CD8-positive, alpha-beta memory T cell (primary cell): ENCODE measurements around the gene FOXL2NB. TPM values are rescaled to one million over a fixed set of nuclear protein-coding genes. Genes with fewer than 3 reads are reported as not detected.
A peak's percentile ranks its signal among the peaks of the same experiment; 100 is the strongest.

Experiments used
- CTCF ChIA-PET: fragments of 350-600 bp; sonication (Branson Sonifier 250); formaldehyde crosslinking; loops from one replicate; lab custom pipeline; 2021; ENCODE audit warnings: antibody characterized with exemption; lab: Charles Lee
- POLR2A ChIA-PET: fragments of 350-600 bp; sonication (Branson Sonifier 250); formaldehyde crosslinking; loops from one replicate; lab custom pipeline; 2021; ENCODE audit warnings: antibody characterized with exemption; lab: Charles Lee
- DNase-seq, 5 donors: peaks; one replicate each; pipeline versions ENCODE4 v3.0.0 to v3.0.0-alpha.2; 2020 to 2022; ENCODE audit warnings: mixed read lengths in 1 of 5
- H3K27ac ChIP-seq: one replicate; pipeline ENCODE4 v1.7.0; 2013; ENCODE audit warnings: low read depth, mild to moderate bottlenecking, low read length, moderate library complexity
- H3K27me3 ChIP-seq: 2 replicates; pipeline ENCODE4 v1.7.0; 2013; ENCODE audit warnings: low read length, mild to moderate bottlenecking; ENCODE audit not compliant: insufficient read depth, poor library complexity, severe bottlenecking
- H3K36me3 ChIP-seq: 2 replicates; pipeline ENCODE4 v1.7.0; 2013; ENCODE audit warnings: mild to moderate bottlenecking, low read length, moderate library complexity; ENCODE audit not compliant: insufficient read depth
- H3K4me1 ChIP-seq: 2 replicates; pipeline ENCODE4 v1.7.0; 2013; ENCODE audit warnings: mild to moderate bottlenecking, low read length, moderate library complexity; ENCODE audit not compliant: insufficient read depth
- H3K4me3 ChIP-seq: 2 replicates; pipeline ENCODE4 v1.7.0; 2013; ENCODE audit warnings: mild to moderate bottlenecking, low read length
- H3K9me3 ChIP-seq: 2 replicates; pipeline ENCODE4 v1.7.0; 2013; ENCODE audit warnings: mild to moderate bottlenecking, low read length
- H3K27ac Mint-ChIP-seq, 8 donors: one replicate each; pipeline ENCODE4 v1.8.0; 2020 to 2021; ENCODE audit warnings: mixed read lengths in 8 of 8, mild to moderate bottlenecking in 6 of 8, inconsistent platforms in 3 of 8, moderate library complexity in 3 of 8
- H3K27me3 Mint-ChIP-seq, 2 donors: one replicate each; pipeline ENCODE4 v1.8.0; 2020 to 2021; ENCODE audit warnings: mixed read lengths in 2 of 2, mild to moderate bottlenecking in 1 of 2, moderate library complexity in 1 of 2
- H3K36me3 Mint-ChIP-seq, 3 donors: one replicate each; pipeline ENCODE4 v1.8.0; 2020 to 2021; ENCODE audit warnings: mixed read lengths in 3 of 3, inconsistent platforms in 1 of 3, mild to moderate bottlenecking in 1 of 3
- H3K4me1 Mint-ChIP-seq, 3 donors: one replicate each; pipeline ENCODE4 v1.8.0; 2020 to 2021; ENCODE audit warnings: mixed read lengths in 3 of 3, inconsistent platforms in 1 of 3, mild to moderate bottlenecking in 1 of 3
- H3K4me3 Mint-ChIP-seq, 7 donors: one replicate each; pipeline ENCODE4 v1.8.0; 2020 to 2021; ENCODE audit warnings: mixed read lengths in 7 of 7, mild to moderate bottlenecking in 6 of 7, moderate library complexity in 4 of 7, inconsistent platforms in 2 of 7
- H3K9me3 Mint-ChIP-seq, 5 donors: one replicate each; pipeline ENCODE4 v1.8.0; 2020 to 2022; ENCODE audit warnings: mixed read lengths in 5 of 5, mild to moderate bottlenecking in 3 of 5, moderate library complexity in 2 of 5, inconsistent platforms in 1 of 5
- polyA plus RNA-seq: library from polyadenylated mRNA; unstranded; fragments of 300-500 nt; fragmentation: Illumina TruSeq; gene quantifications from one replicate; pipeline ENCODE4 v1.2.3, GENCODE V29; 2021
- total RNA-seq, 2 experiments: library from RNA; stranded (reverse); gene quantifications; one replicate each; pipeline ENCODE4 v1.2.3, GENCODE V29; 2021

The FOXL2NB gene
- total and polyA plus RNA-seq, 3 experiments from 2014 or later: not detected

DNA sequence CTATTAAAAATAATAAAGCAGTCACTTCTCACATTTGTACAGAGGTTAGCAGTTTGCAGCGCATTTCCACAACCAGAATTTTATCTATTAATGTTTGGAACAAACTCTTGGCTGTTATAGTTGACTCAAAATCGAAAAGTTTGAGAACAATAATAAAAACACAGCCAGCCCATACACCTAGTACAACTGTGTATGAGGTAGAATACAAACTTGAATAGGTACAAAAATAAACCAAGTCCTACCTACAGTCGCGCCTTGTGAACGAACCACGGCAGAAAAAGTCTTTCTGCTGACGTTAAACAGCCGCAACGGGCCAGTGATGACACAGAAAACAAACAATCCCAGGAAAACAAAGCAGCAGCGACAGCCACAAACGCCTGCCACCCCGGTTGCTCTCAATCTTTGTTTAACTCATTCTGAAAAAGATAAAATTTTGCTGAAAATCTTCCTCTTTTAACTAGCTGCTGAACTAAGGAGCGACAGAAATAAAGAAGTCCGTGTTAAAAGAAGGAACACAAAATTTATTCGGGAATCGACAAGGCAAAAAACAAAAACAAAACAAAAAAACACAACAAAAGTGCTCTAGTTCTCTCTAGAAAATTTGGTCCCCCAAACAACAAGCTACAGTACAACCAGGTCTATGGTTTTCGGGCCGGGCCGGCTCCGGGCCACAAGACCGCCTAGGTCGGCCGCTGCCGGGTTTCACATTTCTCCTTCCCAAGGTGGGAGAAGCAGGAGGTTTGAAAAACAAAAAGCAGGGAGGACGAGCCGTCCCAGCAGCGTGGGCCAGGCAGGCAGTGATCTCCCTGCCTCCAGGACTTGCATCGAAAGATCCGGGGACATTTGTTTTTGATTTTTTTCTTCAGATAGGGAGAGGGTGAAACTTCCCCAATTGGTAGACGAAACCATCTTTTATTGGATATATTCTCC is 3.0 kb upstream of the FOXL2NB start:
- Mint-ChIP-seq H3K27ac (peak overlapping the region in 2 of 8 donors; percentile 19 to 53), H3K36me3 (no peaks in the 10 kb centered on the region), H3K4me1 (peaks cover 31 to 52% (median 38%) of the 10 kb centered on the region in 3 donors), H3K4me3 (peak overlapping the region; percentile 49 to 88 (median 63)), H3K27me3 (peaks cover 75 to 88% of the 10 kb centered on the region in 2 donors), H3K9me3 (no peaks in the 10 kb centered on the region)
- Histone ChIP-seq H3K9me3 (no peaks in the 10 kb centered on the region), H3K27me3 (peaks cover 80% of the 10 kb centered on the region), H3K4me1 (peaks cover 22% of the 10 kb centered on the region), H3K36me3 (no peaks in the 10 kb centered on the region), H3K4me3 (no peak overlapping the region), H3K27ac (peak overlapping the region; percentile 62)
- DNase-seq: peak in 2 of 5 donors; percentile 11 to 23
- ChIA-PET POLR2A (no interaction called here), CTCF (interaction anchor here (1.1 to 3.6 kb wide), 2 partner anchors 8 to 29 kb away, joined by 4 to 22 read pairs; no protein-coding TSS in a partner anchor)

DNA sequence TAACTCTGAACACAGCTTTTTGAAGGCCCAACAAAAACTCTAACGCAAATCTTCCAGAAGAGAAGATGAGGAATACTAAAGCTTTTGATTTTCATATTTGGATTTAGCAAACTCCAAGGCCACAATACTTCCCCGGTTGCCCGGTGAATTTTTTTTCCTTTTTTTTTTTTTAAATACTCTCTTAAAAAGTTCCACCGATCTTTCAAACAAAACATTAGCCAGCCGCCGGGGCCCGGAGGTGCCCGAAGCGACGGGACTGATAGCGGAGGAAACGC is 2.4 kb upstream of the FOXL2NB start:
- H3K4me3 Mint-ChIP-seq: peak overlapping the region in 6 of 7 donors; percentile 59 to 89 (median 86)
- Histone ChIP-seq H3K27ac (peak overlapping the region; percentile 62), H3K4me3 (no peak overlapping the region), H3K27me3 (peaks cover 79% of the 10 kb centered on the region), H3K36me3 (no peaks in the 10 kb centered on the region), H3K9me3 (no peaks in the 10 kb centered on the region), H3K4me1 (peaks cover 20% of the 10 kb centered on the region)
- H3K36me3 Mint-ChIP-seq: no peaks in the 10 kb centered on the region
- no peak overlapping the region for H3K27ac Mint-ChIP-seq
- H3K4me1 Mint-ChIP-seq: peaks cover 33 to 52% (median 38%) of the 10 kb centered on the region in 3 donors
- ChIA-PET CTCF (interaction anchor here (1.1 to 3.6 kb wide), 2 partner anchors 8 to 29 kb away, joined by 4 to 22 read pairs; no protein-coding TSS in a partner anchor), POLR2A (no interaction called here)
- no peak for DNase-seq
- no peaks in the 10 kb centered on the region for H3K9me3 Mint-ChIP-seq
- H3K27me3 Mint-ChIP-seq: peaks cover 73 to 88% of the 10 kb centered on the region in 2 donors

DNA sequence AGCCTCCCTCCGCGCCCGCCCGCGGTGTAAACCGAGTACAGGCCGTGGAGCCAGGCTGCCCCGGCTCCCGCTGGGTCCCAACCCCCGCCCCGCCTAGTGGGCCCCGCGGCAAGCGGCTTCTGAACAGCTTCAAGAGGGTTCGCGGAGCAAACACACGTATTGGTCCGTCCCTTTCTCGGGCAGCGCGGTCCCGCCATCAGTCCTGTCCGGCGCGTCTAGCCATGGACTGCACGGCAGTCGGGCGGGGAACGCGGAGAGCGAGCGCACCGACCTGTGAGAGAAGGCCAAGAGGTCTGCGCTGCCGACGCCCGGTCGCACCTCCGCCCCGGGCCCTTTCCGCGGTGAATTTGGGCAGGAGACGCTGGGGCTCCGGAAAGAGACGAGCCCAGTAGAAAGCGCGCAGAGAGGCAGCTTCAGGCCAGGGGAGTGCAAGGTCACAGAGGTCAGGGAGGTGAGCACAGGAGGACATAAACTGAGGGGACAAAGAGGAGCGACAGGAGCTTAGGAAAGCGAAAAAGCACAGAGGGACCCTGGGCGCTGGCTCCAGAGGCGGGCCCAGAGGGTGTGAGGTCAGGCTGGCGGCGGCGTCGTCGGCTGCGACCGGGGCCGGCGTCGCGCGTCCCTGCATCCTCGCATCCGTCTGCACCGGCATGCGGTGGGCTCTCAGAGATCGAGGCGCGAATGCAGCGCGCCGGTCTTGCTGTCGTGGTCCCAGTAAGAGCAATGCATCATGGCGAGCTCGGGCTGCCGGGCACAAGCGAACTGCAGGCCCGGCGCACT is 1.9 kb upstream of the FOXL2NB start:
- no peaks in the 10 kb centered on the region for H3K9me3 Mint-ChIP-seq

DNA sequence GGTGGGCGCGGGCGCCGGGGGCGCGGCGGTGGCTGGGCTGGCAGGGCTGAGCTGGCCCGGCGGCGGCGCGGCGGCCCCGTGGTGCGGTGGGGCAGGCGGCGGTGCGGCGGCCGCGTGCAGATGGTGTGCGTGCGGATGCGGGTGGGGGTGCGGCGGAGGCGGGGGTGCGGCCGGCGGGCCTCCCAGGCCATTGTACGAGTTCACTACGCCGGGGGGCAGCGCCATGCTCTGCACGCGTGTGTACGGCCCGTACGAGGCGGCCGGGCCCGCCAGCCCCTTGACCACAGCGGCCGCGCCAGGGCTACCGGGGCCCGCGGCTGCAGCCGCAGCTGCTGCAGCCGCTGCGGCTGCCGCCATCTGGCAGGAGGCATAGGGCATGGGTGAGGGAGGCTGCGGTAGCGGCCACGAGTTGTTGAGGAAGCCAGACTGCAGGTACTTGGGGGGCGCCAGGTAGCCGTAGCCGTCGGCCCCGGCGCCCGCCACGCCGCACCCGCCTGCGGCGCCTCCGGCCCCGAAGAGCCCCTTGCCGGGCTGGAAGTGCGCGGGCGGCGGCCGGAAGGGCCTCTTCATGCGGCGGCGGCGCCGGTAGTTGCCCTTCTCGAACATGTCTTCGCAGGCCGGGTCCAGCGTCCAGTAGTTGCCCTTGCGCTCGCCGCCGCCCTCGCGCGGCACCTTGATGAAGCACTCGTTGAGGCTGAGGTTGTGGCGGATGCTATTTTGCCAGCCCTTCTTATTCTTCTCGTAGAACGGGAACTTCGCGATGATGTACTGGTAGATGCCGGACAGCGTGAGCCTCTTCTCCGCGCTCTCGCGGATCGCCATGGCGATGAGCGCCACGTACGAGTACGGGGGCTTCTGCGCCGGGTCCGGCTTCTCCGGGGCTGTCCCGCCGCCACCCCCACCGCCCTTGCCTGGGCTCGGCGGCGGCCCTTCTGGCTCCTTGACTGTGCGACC is 1.0 kb upstream of the FOXL2NB start:
- no peaks in the 10 kb centered on the region for H3K36me3 Mint-ChIP-seq
- H3K4me1 Mint-ChIP-seq: peaks cover 34 to 58% (median 46%) of the 10 kb centered on the region in 3 donors
- H3K4me3 ChIP-seq: peak overlapping the region; percentile 19
- H3K27me3 Mint-ChIP-seq: peaks cover 71 to 83% of the 10 kb centered on the region in 2 donors
- H3K27ac Mint-ChIP-seq: no peak overlapping the region
- POLR2A ChIA-PET: no interaction called here
- H3K27ac ChIP-seq: peak overlapping the region; percentile 38
- no peaks in the 10 kb centered on the region for H3K36me3 ChIP-seq
- H3K27me3 ChIP-seq: peaks cover 80% of the 10 kb centered on the region
- no peaks in the 10 kb centered on the region for H3K9me3 ChIP-seq
- H3K9me3 Mint-ChIP-seq: no peaks in the 10 kb centered on the region
- H3K4me3 Mint-ChIP-seq: peak overlapping the region; percentile 49 to 92 (median 84)
- CTCF ChIA-PET: interaction anchor here (0.9 to 3.6 kb wide), 2 partner anchors 10 to 12 kb away, joined by 3 to 22 read pairs; no protein-coding TSS in a partner anchor
- peaks cover 20% of the 10 kb centered on the region for H3K4me1 ChIP-seq
- no peak for DNase-seq

More for the DNA sequence above, 1.9 kb upstream of the FOXL2NB start:
- H3K27me3 ChIP-seq: peaks cover 79% of the 10 kb centered on the region
- DNase-seq: peak in 2 of 5 donors; percentile 13 to 22
- H3K27ac ChIP-seq: peak overlapping the region; percentile 62
- Mint-ChIP-seq H3K27ac (peak overlapping the region in 2 of 8 donors; percentile 44 to 90), H3K4me3 (peak overlapping the region; percentile 77 to 92 (median 87)), H3K27me3 (peaks cover 73 to 85% of the 10 kb centered on the region in 2 donors), H3K36me3 (no peaks in the 10 kb centered on the region), H3K4me1 (peaks cover 31 to 52% (median 37%) of the 10 kb centered on the region in 3 donors)
- no peaks in the 10 kb centered on the region for H3K9me3 ChIP-seq
- H3K4me3 ChIP-seq: peak overlapping the region; percentile 50
- POLR2A ChIA-PET: no interaction called here
- no peaks in the 10 kb centered on the region for H3K36me3 ChIP-seq
- peaks cover 20% of the 10 kb centered on the region for H3K4me1 ChIP-seq
- CTCF ChIA-PET: interaction anchor here (1.1 to 3.6 kb wide), 2 partner anchors 9 to 30 kb away, joined by 4 to 22 read pairs; no protein-coding TSS in a partner anchor

DNA sequence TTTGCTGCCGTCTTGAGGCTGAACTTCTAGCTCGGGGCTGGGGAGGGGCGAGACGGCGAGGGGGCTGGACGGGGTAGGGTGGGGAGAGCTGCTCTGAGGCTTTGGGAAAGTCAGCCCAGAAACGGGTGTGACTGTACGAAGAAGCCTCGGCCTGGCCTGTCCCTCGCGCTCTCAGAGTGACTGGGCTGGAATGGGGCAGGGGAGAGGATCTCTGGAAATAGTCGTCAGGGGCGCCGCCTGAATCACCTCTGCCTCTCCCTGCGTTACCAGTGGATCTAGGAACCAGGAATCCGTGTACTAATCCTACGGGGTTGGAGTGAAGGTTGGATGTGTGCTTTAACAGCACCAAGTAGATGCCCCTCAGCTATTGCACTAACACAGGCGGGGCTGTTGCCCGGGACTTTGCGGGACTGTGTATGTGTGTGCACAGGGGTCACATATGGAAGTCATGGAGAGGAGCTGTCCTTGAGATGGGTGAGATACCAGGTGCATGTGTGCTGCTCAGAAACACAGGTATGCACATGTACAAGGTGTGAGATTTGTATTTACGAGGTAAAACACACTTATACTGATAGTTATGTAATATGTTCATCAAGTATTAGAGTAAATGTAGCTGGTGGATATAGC is 591 bp downstream of the FOXL2NB start:
- H3K4me1 ChIP-seq: peaks cover 20% of the 10 kb centered on the region

DNA sequence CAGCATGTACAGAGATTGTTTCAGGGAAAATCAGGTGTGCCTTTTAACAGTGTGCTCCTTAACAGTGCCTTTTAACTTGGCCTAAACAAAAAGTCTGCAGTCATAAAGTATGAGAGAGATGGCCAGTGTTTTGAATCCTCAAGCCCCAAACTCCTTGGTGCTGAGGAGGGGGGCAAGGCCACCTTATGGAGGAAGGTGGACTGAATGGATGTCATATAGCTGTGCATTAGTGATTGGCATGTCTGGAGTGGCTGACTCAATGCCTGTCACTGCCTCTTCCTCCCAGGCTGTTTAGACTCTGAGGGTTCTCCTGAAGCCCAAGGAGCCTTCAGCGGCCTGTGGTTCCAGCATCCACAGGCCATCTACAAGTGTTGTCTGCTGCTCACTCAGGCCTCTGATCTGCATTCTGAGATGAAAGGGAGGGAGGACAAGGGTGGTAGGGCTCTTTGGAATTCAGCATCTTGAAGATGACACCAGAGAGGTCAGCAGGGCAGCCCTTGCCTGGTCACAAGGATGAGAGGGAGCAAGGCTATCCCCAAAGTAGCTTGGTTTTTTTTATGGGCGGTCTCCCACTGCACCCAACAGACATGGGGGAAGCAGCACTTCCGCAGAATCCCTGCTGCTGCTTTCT is 1.5 kb downstream of the FOXL2NB start:
- Mint-ChIP-seq H3K27ac (no peak overlapping the region), H3K4me3 (peak overlapping the region in 5 of 7 donors; percentile 3 to 73 (median 10)), H3K4me1 (peaks cover 32 to 56% (median 47%) of the 10 kb centered on the region in 3 donors), H3K36me3 (no peaks in the 10 kb centered on the region), H3K27me3 (peaks cover 54 to 70% of the 10 kb centered on the region in 2 donors), H3K9me3 (no peaks in the 10 kb centered on the region)
- H3K36me3 ChIP-seq: no peaks in the 10 kb centered on the region
- DNase-seq: no peak
- H3K4me1 ChIP-seq: peaks cover 20% of the 10 kb centered on the region
- no peak overlapping the region for H3K4me3 ChIP-seq
- H3K27me3 ChIP-seq: peaks cover 55% of the 10 kb centered on the region
- POLR2A ChIA-PET: no interaction called here
- no peaks in the 10 kb centered on the region for H3K9me3 ChIP-seq
- CTCF ChIA-PET: interaction anchor here (4.4 kb wide), 1 partner anchor 12 kb away, joined by 16 read pairs; no protein-coding TSS in a partner anchor
- no peak overlapping the region for H3K27ac ChIP-seq

More for the DNA sequence above, 591 bp downstream of the FOXL2NB start:
- ChIA-PET POLR2A (interaction anchor here (0.6 kb wide), 1 partner anchor 281 kb away, joined by 3 read pairs; no protein-coding TSS in a partner anchor), CTCF (interaction anchor here (4.4 kb wide), 1 partner anchor 11 kb away, joined by 16 read pairs; no protein-coding TSS in a partner anchor)
- peak overlapping the region; percentile 9 for H3K27ac ChIP-seq
- H3K9me3 ChIP-seq: no peaks in the 10 kb centered on the region
- Mint-ChIP-seq H3K27ac (no peak overlapping the region), H3K27me3 (peaks cover 60 to 74% of the 10 kb centered on the region in 2 donors), H3K4me1 (peaks cover 34 to 58% (median 47%) of the 10 kb centered on the region in 3 donors), H3K36me3 (no peaks in the 10 kb centered on the region), H3K4me3 (peak overlapping the region; percentile 18 to 87 (median 70)), H3K9me3 (no peaks in the 10 kb centered on the region)
- H3K27me3 ChIP-seq: peaks cover 64% of the 10 kb centered on the region
- H3K36me3 ChIP-seq: no peaks in the 10 kb centered on the region
- H3K4me3 ChIP-seq: no peak overlapping the region
- DNase-seq: no peak
